Activated naive CD8-positive, alpha-beta T cell treated with anti-CD3 and anti-CD28 coated beads for 36 hours (primary cell): Measurements from ENCODE around the gene SMIM14. TPM values are rescaled to one million over a fixed set of nuclear protein-coding genes. Genes with fewer than 3 reads are reported as not detected.
A peak's percentile ranks its signal among the peaks of the same experiment; 100 is the strongest.
"Not testable (repeated sequence)": the region's sequence is repeated elsewhere in the genome, so short reads cannot be mapped to it uniquely, and the experiment has no call there.

Experiments used
- DNase-seq: peaks from one replicate; pipeline ENCODE4 v3.0.0; 2021
- H3K27ac Mint-ChIP-seq: one replicate; pipeline ENCODE4 v1.8.0; 2022; ENCODE audit warnings: mild to moderate bottlenecking, moderate library complexity, mixed read lengths
- H3K27me3 Mint-ChIP-seq: one replicate; pipeline ENCODE4 v1.8.0; 2022; ENCODE audit warnings: mild to moderate bottlenecking, mixed read lengths
- H3K36me3 Mint-ChIP-seq: one replicate; pipeline ENCODE4 v1.8.0; 2021; ENCODE audit warnings: mild to moderate bottlenecking, mixed read lengths
- H3K4me1 Mint-ChIP-seq: one replicate; pipeline ENCODE4 v1.8.0; 2021; ENCODE audit warnings: mixed read lengths
- H3K4me3 Mint-ChIP-seq: one replicate; pipeline ENCODE4 v1.8.0; 2022; ENCODE audit warnings: mild to moderate bottlenecking, moderate library complexity, mixed read lengths
- H3K9me3 Mint-ChIP-seq: one replicate; pipeline ENCODE4 v1.8.0; 2022; ENCODE audit warnings: mixed read lengths
- total RNA-seq, 2 experiments: library from RNA; stranded (reverse); gene quantifications; one replicate each; pipeline ENCODE4 v1.2.3, GENCODE V29; 2021

The SMIM14 gene
- total RNA-seq, 2 experiments from 2014 or later, result 0.36 to 0.62 TPM

DNA sequence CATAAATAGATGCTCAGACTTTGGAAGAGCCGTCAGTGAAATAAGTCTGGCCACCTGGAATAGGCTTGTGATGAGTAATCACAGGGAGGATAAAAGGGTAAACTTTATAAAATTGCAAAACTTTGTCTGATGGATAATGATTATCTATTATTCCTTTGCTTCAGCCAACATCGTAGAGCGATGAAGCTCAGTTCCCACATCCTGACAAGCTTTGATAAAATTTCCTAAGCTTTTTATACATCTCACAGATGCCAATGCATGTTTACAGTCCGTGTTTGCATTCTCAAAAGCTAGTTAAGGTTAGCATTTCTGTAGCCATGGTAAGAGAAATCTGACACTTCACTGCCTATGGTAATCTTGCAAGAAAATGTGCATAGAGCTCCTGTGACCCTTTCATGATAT lies 96.1 kb downstream of the SMIM14 start:
- Mint-ChIP-seq H3K4me3 (no peak overlapping the region), H3K27ac (no peak overlapping the region), H3K4me1 (no peaks in the 10 kb centered on the region), H3K27me3 (no peaks in the 10 kb centered on the region), H3K9me3 (no peaks in the 10 kb centered on the region), H3K36me3 (no peaks in the 10 kb centered on the region)
- DNase-seq, result no peak

DNA sequence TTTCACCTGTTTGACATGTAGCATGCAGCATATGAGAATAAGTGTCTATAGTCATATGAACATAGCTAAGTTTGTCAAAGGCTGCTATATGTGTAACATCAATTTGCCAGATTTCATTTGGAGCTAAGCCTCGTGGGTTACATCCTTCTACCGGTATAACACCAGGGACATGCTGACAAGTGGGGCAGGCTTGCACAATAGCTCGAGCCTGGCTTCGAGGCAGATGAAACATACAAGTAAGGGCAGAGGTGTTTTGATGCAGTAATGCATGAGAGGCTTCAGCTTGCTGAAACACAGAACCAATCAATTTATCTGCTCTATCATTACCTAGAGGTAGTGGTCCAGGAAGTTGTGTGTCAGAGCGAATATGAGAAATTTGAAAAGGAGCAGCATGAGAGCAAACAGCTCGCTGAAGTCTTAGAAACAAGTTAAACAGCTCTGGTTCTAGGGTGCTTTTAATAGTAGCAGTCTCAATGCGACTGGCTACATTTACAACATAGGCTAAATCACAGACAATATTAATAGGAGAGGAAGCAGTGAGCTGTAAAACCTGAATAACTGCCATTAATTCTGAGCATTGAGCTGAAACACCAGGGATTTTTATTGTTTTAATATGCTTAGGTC lies 96.6 kb downstream of the SMIM14 start:
- no peak overlapping the region for H3K27ac Mint-ChIP-seq
- no peaks in the 10 kb centered on the region for H3K4me1 Mint-ChIP-seq
- H3K9me3 Mint-ChIP-seq, result no peaks in the 10 kb centered on the region
- no peak for DNase-seq
- H3K27me3 Mint-ChIP-seq, result no peaks in the 10 kb centered on the region
- no peak overlapping the region for H3K4me3 Mint-ChIP-seq
- no peaks in the 10 kb centered on the region for H3K36me3 Mint-ChIP-seq

DNA sequence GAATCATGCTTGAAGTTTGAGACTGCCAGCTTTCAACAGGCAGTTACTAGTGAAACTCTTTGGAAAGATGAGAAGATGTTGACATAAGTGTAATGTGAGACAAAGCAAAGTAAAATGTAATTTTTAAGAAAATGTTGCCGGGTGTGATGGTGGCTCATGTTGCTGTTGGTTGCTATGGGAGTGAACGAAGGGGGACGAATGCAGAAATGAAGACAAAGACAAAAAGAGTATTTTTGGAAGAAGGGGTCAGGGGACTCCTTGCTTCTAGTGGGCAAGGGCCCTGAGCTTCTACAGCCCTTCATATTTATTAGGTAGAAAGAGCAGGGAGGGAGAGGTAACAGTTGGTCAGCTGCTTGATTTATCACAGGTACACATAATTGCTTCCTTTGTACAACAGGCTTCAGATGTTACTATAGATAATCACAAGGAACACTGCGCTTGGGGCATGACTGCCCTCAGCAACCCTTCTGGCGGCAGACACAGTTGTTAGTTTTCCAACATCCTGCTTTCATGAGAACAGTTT lies 99.5 kb downstream of the SMIM14 start:
- no peak overlapping the region for H3K27ac Mint-ChIP-seq
- H3K27me3 Mint-ChIP-seq, result no peaks in the 10 kb centered on the region
- DNase-seq, result no peak
- H3K9me3 Mint-ChIP-seq, result no peaks in the 10 kb centered on the region
- H3K36me3 Mint-ChIP-seq, result peaks cover 6% of the 10 kb centered on the region
- no peaks in the 10 kb centered on the region for H3K4me1 Mint-ChIP-seq
- H3K4me3 Mint-ChIP-seq, result no peak overlapping the region

DNA sequence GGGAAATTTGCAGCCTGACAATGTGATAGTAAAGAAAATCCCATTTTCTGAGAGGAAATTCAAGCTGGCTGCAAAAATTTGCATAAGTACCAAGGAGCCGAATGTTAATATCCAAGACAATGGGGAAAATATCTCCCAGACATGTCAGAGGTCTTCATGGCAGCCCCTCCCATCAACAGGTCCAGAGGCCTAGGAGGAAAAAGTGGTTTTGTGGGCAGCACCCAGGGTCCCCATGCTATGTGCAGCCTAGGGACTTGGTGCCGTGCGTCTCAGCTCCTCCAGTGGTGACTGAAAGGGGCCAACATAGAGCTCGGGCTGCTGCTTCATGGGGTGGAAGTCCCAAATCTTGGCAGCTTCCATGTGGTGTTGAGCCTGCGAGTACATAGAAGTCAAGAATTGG lies 105.1 kb downstream of the SMIM14 start:
- Mint-ChIP-seq H3K27ac (no peak overlapping the region), H3K36me3 (peaks cover 38% of the 10 kb centered on the region), H3K27me3 (no peaks in the 10 kb centered on the region), H3K4me3 (no peak overlapping the region), H3K9me3 (peaks cover 31% of the 10 kb centered on the region), H3K4me1 (no peaks in the 10 kb centered on the region)
- no peak for DNase-seq

DNA sequence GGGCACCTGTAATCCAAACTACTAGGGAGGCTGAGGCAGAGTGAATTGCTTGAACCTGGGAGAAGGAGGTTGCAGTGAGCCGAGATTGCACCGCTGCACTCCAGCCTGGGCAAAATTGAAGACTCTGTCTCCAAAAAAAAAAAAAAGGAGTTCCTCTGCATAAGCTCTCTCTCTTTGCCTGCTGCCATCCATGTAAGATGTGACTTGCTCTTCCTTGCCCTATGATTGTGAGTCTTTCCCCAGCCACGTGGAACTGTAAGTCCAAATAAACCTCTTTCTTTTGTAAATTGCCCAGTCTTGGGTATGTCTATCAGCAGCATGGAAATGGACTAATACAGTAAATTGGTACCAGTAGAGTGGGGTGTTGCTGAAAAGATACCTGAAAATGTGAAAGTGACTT lies 106.4 kb downstream of the SMIM14 start:
- H3K27ac Mint-ChIP-seq, result not testable (repeated sequence)

DNA sequence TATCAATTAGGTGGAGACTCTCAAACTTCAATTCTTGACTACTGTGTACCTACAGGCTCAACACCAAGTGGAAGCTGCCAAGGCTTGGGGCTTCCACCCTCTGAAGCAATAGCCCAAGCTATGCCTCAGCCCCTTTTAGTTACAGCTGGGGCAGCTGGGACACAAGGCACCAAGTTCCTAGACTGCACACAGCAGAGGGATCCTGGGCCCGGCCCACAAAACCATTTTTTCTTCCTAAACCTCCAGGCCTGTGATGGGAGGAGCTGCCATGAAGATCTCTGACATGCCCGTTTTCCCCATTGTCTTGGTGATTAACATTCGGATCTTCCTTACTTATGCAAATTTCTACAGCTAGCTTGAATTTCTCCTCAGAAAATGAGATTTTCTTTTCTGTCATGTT lies 108.0 kb downstream of the SMIM14 start:
- H3K4me1 Mint-ChIP-seq, result peaks cover 14% of the 10 kb centered on the region
- H3K27me3 Mint-ChIP-seq, result no peaks in the 10 kb centered on the region
- peaks cover 38% of the 10 kb centered on the region for H3K36me3 Mint-ChIP-seq
- H3K27ac Mint-ChIP-seq, result no peak overlapping the region
- peaks cover 31% of the 10 kb centered on the region for H3K9me3 Mint-ChIP-seq
- DNase-seq, result no peak
- H3K4me3 Mint-ChIP-seq, result no peak overlapping the region

More for the DNA sequence above, 106.4 kb downstream of the SMIM14 start:
- DNase-seq, H3K4me3 Mint-ChIP-seq, H3K4me1 Mint-ChIP-seq, H3K27me3 Mint-ChIP-seq: not testable (repeated sequence)
- Mint-ChIP-seq H3K36me3 (peaks cover 38% of the 10 kb centered on the region), H3K9me3 (peaks cover 31% of the 10 kb centered on the region)

DNA sequence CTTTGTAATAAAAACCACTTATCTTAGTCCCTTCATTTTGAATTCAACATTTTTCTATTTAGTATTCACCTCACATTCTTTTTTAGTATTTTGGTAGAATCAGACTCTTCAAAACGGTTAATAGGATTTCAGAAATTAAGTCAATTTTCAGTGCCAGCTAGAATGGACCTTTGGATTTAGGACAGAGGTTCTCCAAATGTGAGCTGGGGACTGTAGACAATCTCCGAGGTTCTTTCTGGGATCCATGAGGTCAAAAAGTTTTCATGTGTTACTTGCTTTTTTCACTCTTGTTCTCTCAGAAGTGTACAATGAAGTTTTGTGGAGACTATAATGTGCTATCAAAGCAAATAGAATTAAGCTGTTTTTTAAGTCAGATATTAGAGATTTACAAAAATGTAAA lies 109.1 kb downstream of the SMIM14 start:
- Mint-ChIP-seq H3K4me1 (peaks cover 18% of the 10 kb centered on the region), H3K36me3 (peaks cover 36% of the 10 kb centered on the region), H3K27ac (no peak overlapping the region), H3K9me3 (peaks cover 31% of the 10 kb centered on the region), H3K27me3 (no peaks in the 10 kb centered on the region), H3K4me3 (no peak overlapping the region)
- DNase-seq, result no peak

DNA sequence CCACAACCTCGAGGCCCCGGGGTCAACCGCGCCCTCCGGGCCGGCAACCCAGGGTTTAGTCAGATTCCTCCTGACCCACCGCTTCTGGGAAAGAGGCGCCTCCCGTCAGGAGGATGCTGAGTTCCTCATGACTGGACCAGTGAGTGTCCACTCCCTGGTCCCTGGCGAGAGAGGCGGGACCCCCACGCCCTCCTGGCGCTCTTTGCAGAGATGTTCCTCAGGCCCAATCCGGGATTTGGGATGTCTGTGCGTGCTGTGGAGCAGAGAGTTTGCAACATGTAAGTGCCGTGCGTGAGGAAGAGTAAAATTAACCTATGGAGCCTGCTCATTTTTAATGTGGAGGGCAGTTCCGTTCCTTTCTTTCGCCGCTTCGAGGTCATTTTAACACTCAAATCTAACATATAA lies 110.6 kb downstream of the SMIM14 start:
- peak overlapping the region; percentile 96 for H3K4me3 Mint-ChIP-seq
- no peaks in the 10 kb centered on the region for H3K27me3 Mint-ChIP-seq
- DNase-seq, result no peak
- H3K4me1 Mint-ChIP-seq, result peaks cover 19% of the 10 kb centered on the region
- H3K36me3 Mint-ChIP-seq, result peaks cover 29% of the 10 kb centered on the region
- peak overlapping the region; percentile 69 for H3K27ac Mint-ChIP-seq
- peaks cover 29% of the 10 kb centered on the region for H3K9me3 Mint-ChIP-seq

DNA sequence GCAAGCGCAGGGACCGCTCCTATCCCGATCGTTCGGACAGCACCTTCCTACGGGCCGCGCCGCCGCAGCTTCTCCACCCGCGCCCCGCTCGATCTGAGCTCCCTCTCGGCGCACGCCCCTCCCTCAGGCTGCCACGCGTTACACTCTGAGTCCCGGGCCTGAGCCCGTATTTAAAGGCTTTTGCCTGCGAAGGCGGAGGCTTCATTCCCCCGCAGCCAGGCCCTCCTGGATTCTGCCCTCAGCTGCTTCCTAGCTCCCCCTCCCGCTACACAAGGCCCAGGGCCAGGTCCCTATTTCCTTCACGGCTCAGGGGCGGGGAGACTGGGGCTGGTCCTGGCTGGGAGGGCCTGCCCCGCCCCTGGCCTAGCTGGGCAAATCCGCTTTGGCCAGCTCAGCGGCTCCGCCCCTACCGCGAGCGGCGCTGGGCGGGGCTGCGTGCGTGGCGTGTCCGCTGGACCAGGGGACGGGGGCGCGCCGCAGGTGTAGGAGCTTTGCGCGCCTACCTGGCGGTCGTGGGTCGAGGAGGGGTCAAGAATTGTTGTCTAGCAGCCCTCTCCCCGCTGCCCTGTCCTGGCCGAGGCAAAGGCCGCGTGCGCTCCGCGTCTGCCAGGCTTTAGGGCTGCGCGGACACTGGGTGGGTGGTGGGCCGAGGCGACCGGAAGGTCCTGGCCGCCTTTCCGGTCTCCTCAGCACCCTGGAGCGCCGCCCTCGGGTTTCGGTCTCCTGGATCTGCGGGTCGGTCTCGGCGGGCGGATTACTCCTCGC lies 111.2 kb downstream of the SMIM14 start, which contains the start of gene UGDH:
UGDH (minus strand) TSS at position 144 of the 765 bp plus-strand sequence. CDS start 5,927 bp downstream, outside the sequence.
- Mint-ChIP-seq H3K27me3 (no peaks in the 10 kb centered on the region), H3K36me3 (peaks cover 23% of the 10 kb centered on the region), H3K4me3 (peak within 1 kb of the TSS; percentile 96), H3K4me1 (peaks cover 19% of the 10 kb centered on the region), H3K9me3 (peaks cover 23% of the 10 kb centered on the region), H3K27ac (peak within 1 kb of the TSS; percentile 91)
- DNase-seq, result peak; percentile 95

DNA sequence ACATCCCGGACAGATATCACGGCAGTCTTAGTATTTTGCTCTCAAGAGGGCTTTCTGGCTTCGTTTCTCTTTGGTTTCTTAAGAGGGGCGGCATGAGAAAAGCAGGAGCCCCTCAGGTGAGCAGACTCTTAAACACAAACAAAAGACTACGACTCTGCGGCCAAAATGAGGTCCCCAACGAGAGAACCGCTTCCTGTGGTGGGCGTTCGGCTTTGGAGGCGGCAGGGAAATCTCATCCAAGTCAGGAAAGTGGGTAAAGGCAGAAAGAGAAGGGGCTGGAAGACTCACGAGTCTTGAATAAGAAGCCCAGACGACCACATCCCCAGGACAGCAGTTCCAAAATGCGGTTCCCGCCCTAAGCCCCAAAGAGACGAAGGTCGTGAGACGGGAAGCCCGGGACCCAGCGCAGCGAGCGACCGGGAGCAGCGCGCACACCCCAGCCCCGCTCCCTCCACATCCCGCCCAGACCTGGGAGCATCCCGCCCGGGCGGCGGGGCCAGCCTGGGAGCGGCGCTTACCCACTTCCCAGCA lies 111.8 kb downstream of the SMIM14 start:
- no peaks in the 10 kb centered on the region for H3K27me3 Mint-ChIP-seq
- peak overlapping the region; percentile 96 for H3K4me3 Mint-ChIP-seq
- peaks cover 17% of the 10 kb centered on the region for H3K36me3 Mint-ChIP-seq
- DNase-seq, result peak; percentile 51
- peaks cover 19% of the 10 kb centered on the region for H3K4me1 Mint-ChIP-seq
- peaks cover 17% of the 10 kb centered on the region for H3K9me3 Mint-ChIP-seq
- H3K27ac Mint-ChIP-seq, result peak overlapping the region; percentile 89

DNA sequence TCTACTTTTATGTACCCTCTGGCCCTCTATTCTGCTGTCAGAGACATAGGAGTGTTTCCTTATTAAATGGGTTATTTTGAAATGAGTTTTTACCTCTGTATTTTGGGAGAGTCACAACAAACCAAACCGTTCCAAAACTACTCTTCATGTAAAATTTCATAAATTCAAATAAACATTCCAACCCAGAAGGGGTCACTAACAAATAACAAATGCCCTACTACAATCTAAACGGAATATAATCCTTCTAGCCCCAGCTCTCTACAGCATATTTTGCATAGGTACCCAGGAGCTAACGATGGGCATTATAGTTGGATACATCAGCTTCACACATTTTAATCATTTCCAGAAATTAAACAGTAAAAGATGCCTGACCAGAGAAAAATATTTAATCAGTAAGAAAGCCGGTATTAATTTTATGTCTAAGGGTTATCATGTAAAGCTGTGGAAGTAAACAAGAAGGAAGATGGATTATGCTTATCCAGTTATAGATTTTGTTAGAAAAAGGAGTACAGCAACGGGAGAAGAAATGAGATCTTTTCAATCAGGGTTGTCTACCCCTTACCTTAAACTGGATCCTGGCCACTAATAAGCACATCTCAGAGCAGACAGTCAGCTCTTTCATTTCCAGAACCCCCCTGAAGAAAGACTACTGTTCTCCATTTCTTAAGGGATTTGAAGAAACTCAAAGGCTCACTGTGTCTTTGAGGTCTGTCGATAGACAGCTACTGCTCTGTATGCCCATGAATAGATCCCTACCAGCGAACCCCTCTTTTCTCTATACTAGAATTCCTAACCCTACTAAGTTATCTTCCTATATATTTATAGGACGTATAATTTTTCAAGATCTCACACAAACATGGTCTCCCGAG lies 112.6 kb downstream of the SMIM14 start:
- Mint-ChIP-seq H3K36me3 (peaks cover 9% of the 10 kb centered on the region), H3K9me3 (peaks cover 10% of the 10 kb centered on the region), H3K27ac (peak overlapping the region; percentile 89), H3K27me3 (no peaks in the 10 kb centered on the region), H3K4me3 (peak overlapping the region; percentile 96), H3K4me1 (peaks cover 19% of the 10 kb centered on the region)
- DNase-seq, result no peak

DNA sequence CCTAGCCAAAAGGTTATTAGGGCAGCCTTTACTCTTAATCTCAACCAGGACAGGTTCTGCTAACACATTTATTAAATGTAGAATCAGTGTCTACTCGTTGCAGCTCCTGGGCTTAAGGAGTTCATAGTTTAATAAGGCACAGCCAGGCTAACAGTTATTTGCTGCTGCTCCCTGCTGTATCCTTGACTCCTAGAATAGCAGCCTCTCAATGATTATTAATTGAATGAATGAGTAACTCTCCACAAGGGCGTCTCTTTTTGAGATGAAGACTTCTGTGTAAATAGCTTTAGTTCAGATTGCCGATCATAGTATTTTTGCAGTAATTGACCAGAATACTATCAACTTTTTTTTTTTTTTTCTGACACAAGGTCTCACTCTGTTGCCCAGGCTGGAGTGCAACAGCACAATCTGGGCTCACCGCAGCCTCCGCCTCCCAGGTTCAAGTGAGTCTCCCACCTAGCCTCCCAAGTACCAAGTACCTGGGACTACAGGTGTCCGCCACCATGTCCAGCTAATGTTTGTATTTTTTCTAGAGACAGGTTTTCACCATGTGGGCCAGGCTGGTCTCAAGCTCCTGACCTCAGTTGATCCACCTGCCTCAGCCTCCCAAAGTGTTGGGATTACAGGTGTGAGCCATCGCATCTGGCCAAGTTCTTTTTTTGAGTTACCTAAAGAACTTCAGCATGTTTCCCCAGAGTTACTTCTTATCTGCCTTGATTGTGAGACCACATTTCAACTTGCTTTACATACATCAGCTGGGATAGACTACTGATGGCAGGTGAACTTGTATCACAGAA lies 114.3 kb downstream of the SMIM14 start:
- no peak for DNase-seq
- no peak overlapping the region for H3K27ac Mint-ChIP-seq
- no peaks in the 10 kb centered on the region for H3K9me3 Mint-ChIP-seq
- H3K4me1 Mint-ChIP-seq, result peaks cover 19% of the 10 kb centered on the region
- H3K4me3 Mint-ChIP-seq, result no peak overlapping the region
- no peaks in the 10 kb centered on the region for H3K36me3 Mint-ChIP-seq
- H3K27me3 Mint-ChIP-seq, result no peaks in the 10 kb centered on the region

DNA sequence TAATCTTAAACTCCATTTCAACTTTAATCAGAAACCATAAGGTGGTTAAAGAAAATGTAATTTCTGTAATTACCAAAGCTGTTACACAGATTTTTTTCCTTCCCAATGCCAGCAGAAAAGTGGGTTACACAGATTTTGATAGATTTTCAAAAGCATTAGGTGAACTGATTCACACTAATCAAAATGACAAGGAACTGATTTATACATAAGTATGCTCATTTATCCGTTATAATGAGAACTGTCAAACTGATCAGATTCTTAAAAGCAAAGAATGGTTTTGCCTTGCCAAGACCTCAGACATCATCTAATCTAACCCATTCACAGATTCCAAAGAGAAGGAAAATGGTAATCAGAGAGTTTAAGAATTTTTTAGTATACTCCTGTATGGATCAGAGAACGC lies 116.6 kb downstream of the SMIM14 start:
- peaks cover 15% of the 10 kb centered on the region for H3K4me1 Mint-ChIP-seq
- H3K36me3 Mint-ChIP-seq, result no peaks in the 10 kb centered on the region
- no peak overlapping the region for H3K27ac Mint-ChIP-seq
- no peak overlapping the region for H3K4me3 Mint-ChIP-seq
- H3K27me3 Mint-ChIP-seq, result no peaks in the 10 kb centered on the region
- no peak for DNase-seq
- no peaks in the 10 kb centered on the region for H3K9me3 Mint-ChIP-seq

DNA sequence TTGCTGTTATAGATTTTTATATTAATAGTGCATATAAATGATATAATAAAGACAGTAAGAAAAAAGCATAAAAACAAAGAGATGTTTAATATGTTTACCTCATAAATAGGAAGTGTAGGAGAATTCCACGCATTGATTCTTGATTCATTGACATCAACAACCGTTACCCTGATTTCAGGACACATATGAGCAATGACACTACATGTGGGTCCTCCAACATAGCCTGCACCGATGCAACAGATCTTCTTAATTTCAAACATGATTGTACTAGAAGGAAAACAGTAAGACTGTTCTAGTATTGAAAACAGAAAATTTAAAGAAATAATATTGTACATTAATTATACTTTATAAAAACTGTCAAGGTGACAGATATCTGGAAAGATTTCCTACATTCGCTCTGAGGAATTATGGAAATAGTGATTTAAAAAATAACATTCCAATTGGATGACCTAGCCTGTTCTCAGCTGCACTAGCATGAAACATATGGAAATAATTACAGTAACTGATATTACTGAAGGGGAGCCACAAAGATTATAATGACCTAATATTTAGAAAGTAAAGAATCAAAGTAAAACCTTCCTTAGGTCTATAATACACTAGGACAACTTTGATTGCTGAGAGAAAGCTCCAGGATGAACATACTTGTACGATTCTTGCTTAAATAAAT lies 117.3 kb downstream of the SMIM14 start:
- no peaks in the 10 kb centered on the region for H3K27me3 Mint-ChIP-seq
- no peaks in the 10 kb centered on the region for H3K9me3 Mint-ChIP-seq
- H3K4me3 Mint-ChIP-seq, result no peak overlapping the region
- H3K36me3 Mint-ChIP-seq, result no peaks in the 10 kb centered on the region
- peaks cover 12% of the 10 kb centered on the region for H3K4me1 Mint-ChIP-seq
- no peak for DNase-seq
- H3K27ac Mint-ChIP-seq, result no peak overlapping the region
